ENCODE measurements around the gene CCL4. TPM values are rescaled to one million over a fixed set of nuclear protein-coding genes. Genes with fewer than 3 reads are reported as not detected.

Gene CCL4
- total RNA-seq, 1 donor from 2014 or later, result not detected

GRCh38 chr17:36063786-36064541 lies 39.7 kb upstream of the CCL4 start, which contains the start of gene CCL18:
Gene CCL18, plus strand, starts transcription at chr17:36064272. Its CDS starts 71 bp downstream, at chr17:36064343.
- no peak within 1 kb of the TSS for H3K4me3 Mint-ChIP-seq (ENCODE audit: low read depth)
- no peaks in the 10 kb centered on the region for H3K27me3 Mint-ChIP-seq
- TF ChIP-seq CTCF (IDR thresholded peaks at IDR 0.05; ENCODE audit: unreplicated experiment), result no peak
- H3K4me1 Mint-ChIP-seq (ENCODE audit: low read depth), result no peaks in the 10 kb centered on the region
- no peak for DNase-seq (ENCODE audit: low spot score, unreplicated experiment)
- no peaks in the 10 kb centered on the region for H3K36me3 Mint-ChIP-seq (ENCODE audit: insufficient read depth)
- H3K9me3 Mint-ChIP-seq (ENCODE audit: low read depth), result no peaks in the 10 kb centered on the region
- H3K27ac Mint-ChIP-seq, result no peak within 1 kb of the TSS

- H3K4me1 Mint-ChIP-seq (ENCODE audit: low read depth), result no peaks in the 10 kb centered on the region
- no peak for TF ChIP-seq CTCF (IDR thresholded peaks at IDR 0.05; ENCODE audit: unreplicated experiment)
- no peaks in the 10 kb centered on the region for H3K36me3 Mint-ChIP-seq (ENCODE audit: insufficient read depth)
- no peaks in the 10 kb centered on the region for H3K9me3 Mint-ChIP-seq (ENCODE audit: low read depth)
- no peak overlapping the region for H3K27ac Mint-ChIP-seq
- DNase-seq (ENCODE audit: low spot score, unreplicated experiment), result no peak
- H3K27me3 Mint-ChIP-seq, result no peaks in the 10 kb centered on the region
- no peak overlapping the region for H3K4me3 Mint-ChIP-seq (ENCODE audit: low read depth)
These were observed 37.2 kb upstream of the CCL4 start for GRCh38 chr17:36066365-36066985.

GRCh38 chr17:36068524-36068923 lies 35.1 kb upstream of the CCL4 start:
- Mint-ChIP-seq H3K4me3 (ENCODE audit: low read depth) (no peak overlapping the region), H3K27ac (no peak overlapping the region), H3K4me1 (ENCODE audit: low read depth) (peaks cover 1% of the 10 kb centered on the region), H3K27me3 (no peaks in the 10 kb centered on the region), H3K36me3 (ENCODE audit: insufficient read depth) (no peaks in the 10 kb centered on the region), H3K9me3 (ENCODE audit: low read depth) (no peaks in the 10 kb centered on the region)
- TF ChIP-seq CTCF (IDR thresholded peaks at IDR 0.05; ENCODE audit: unreplicated experiment), result no peak
- DNase-seq (ENCODE audit: low spot score, unreplicated experiment), result no peak

GRCh38 chr17:36069136-36069535 lies 34.5 kb upstream of the CCL4 start:
- TF ChIP-seq CTCF (IDR thresholded peaks at IDR 0.05; ENCODE audit: unreplicated experiment), result no peak
- DNase-seq (ENCODE audit: low spot score, unreplicated experiment), result no peak
- Mint-ChIP-seq H3K4me1 (ENCODE audit: low read depth) (peaks cover 1% of the 10 kb centered on the region), H3K27ac (no peak overlapping the region), H3K36me3 (ENCODE audit: insufficient read depth) (no peaks in the 10 kb centered on the region), H3K9me3 (ENCODE audit: low read depth) (no peaks in the 10 kb centered on the region), H3K27me3 (no peaks in the 10 kb centered on the region), H3K4me3 (ENCODE audit: low read depth) (no peak overlapping the region)

- peaks cover 1% of the 10 kb centered on the region for H3K4me1 Mint-ChIP-seq (ENCODE audit: low read depth)
- H3K27ac Mint-ChIP-seq, result no peak overlapping the region
- H3K4me3 Mint-ChIP-seq (ENCODE audit: low read depth), result no peak overlapping the region
These were observed 33.2 kb upstream of the CCL4 start for GRCh38 chr17:36070427-36070826.

More at GRCh38 chr17:36070427-36070826, 33.2 kb upstream of the CCL4 start:
- no peak for DNase-seq (ENCODE audit: low spot score, unreplicated experiment)
- Mint-ChIP-seq H3K9me3 (ENCODE audit: low read depth) (no peaks in the 10 kb centered on the region), H3K27me3 (no peaks in the 10 kb centered on the region), H3K36me3 (ENCODE audit: insufficient read depth) (no peaks in the 10 kb centered on the region)
- TF ChIP-seq CTCF (IDR thresholded peaks at IDR 0.05; ENCODE audit: unreplicated experiment), result no peak
